ENCODE measurements around the gene SUGP1. TPM values are rescaled to one million over a fixed set of nuclear protein-coding genes. Genes with fewer than 3 reads are reported as not detected.

The SUGP1 gene
- total and polyA plus RNA-seq, 4 donors: 11.2 to 18.9 (median 14.8) TPM

- TF ChIP-seq MAX (IDR thresholded peaks at IDR 0.05): no peak
- TF ChIP-seq HNF4G (IDR thresholded peaks at IDR 0.05): no peak
- no peak for TF ChIP-seq HNF4A (conservative IDR thresholded peaks at IDR 0.05)
- TF ChIP-seq ATF3 (IDR thresholded peaks at IDR 0.05): no peak
- no peak for TF ChIP-seq NR2F2 (IDR thresholded peaks at IDR 0.05)
- no peak for TF ChIP-seq TAF1 (conservative IDR thresholded peaks at IDR 0.05)
- TF ChIP-seq FOXA1 (IDR thresholded peaks at IDR 0.05): no peak
- TF ChIP-seq REST (IDR thresholded peaks at IDR 0.05): no peak
- no peak for TF ChIP-seq EGR1 (IDR thresholded peaks at IDR 0.05; ENCODE audit: low read depth in 2 of 2)
- no peak for TF ChIP-seq ZBTB33 (IDR thresholded peaks at IDR 0.05)
- TF ChIP-seq CTCF (IDR thresholded peaks at IDR 0.05; ENCODE audit: low read depth, low read length, missing input control): no peak
- no peak for TF ChIP-seq RXRA (IDR thresholded peaks at IDR 0.05)
- TF ChIP-seq GABPA (IDR thresholded peaks at IDR 0.05 in 1 of 2, conservative IDR thresholded peaks at IDR 0.05 in 1 of 2): no peak
- TF ChIP-seq SP1 (IDR thresholded peaks at IDR 0.05): no peak
- TF ChIP-seq FOXA2 (IDR thresholded peaks at IDR 0.05): no peak
- no peak for TF ChIP-seq RAD21 (IDR thresholded peaks at IDR 0.05)
- no peak for TF ChIP-seq JUND (IDR thresholded peaks at IDR 0.05)
- TF ChIP-seq YY1 (IDR thresholded peaks at IDR 0.05): no peak
These were observed 47.8 kb upstream of the SUGP1 start for GRCh38 chr19:19368087-19368486.

More at GRCh38 chr19:19368087-19368486, 47.8 kb upstream of the SUGP1 start:
- H3K9me3 ChIP-seq (ENCODE audit: control insufficient read depth in 4 of 4, low read length in 3 of 4): no peaks in the 10 kb centered on the region
- WGBS: 74% methylated on average over 7 of the region's 7 CpGs
- peaks cover 0 to 10% (median 4%) of the 10 kb centered on the region in 4 donors for H3K4me1 ChIP-seq (ENCODE audit: control insufficient read depth in 4 of 4, insufficient read depth in 4 of 4, low read length in 3 of 4)
- DNase-seq (ENCODE audit: low spot score): no peak
- no peak overlapping the region for H3K4me3 ChIP-seq (ENCODE audit: low read depth in 1 of 3, low read length in 3 of 3)
- no peak overlapping the region for H3K9ac ChIP-seq (ENCODE audit: low read depth in 1 of 2, low read length in 2 of 2)
- H3K27ac ChIP-seq (ENCODE audit: low read depth in 1 of 2, low read length in 2 of 2): no peak overlapping the region
- no peaks in the 10 kb centered on the region for H3K27me3 ChIP-seq (ENCODE audit: control insufficient read depth in 4 of 4, insufficient read depth in 4 of 4, low read length in 3 of 4)
- H3K36me3 ChIP-seq (ENCODE audit: control insufficient read depth in 4 of 4, insufficient read depth in 3 of 4, low read depth in 1 of 4, low read length in 3 of 4): no peaks in the 10 kb centered on the region
